ENCODE measurements around the gene KANK4.

KANK4 gene

DNA sequence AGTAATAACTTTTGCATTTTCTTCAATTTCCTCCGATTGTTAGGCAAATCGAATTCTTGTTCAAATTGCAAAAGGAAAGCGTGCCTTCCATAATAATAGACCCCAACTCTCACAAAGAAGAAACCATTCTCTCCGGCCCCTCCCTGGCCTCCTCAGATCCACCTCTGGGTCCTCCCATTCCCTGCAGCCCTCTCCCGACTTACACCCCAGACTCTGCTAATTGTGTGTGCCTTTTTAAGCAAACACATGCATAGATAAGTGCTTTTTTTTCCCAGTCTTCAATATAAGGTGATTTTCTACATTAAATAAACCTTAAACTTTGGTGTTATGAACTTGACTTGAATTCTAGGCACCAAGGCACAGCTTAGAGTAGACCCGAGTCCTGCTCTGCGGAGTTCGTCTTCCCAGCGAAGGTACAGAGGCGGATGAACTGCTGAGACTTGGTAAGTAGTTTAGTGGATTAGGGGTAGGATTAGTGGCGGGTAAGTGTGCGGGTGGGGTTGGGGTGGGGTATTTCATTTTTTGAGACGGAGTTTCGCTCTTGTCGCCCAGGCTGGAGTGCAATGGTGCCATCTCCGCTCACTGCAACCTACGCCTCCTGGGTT, 123.0 kb downstream of the KANK4 start:
- DNase-seq = no peak

DNA sequence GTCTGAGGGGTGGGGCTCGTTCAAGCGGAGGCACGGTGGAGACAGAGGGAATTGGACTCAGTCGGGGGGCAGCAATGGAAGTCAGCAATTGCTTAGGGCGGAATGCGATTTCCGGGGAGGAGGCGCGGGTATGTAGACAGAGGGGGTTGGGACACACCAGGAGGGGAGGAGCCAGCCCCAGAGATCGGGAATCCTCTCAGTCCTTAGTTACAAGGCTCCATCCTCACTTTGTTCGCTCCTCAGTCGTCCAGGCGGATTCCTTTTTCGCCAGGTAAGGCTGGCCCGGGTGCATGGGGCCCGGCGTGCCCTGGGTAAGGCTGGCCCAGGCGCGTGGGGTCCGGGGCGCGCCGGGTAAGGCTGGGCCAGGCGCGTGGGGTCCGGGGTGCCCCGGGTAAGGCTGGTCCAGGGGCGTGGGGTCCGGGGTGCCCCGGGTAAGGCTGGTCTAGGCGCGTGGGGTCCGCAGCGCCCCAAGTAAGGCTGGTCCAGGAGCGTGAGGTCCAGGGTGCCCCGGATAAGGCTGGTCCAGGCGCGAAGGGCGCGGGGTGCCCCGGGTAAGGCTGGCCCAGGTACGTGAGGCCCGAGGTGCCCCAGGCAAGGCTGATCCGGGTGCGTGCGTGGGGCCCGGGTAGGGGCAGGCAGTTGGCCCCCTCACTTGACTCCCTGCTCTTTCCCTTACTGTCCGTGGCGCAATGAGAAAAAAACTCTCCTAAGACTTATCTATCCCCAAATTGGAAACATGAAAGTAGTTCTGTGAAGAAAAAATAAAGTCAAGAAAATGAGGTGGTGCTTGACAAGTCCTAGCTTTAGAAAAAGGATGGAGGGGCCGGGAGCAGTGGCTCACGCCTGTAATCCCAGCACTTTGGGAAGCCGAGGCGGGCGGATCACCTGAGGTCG, 124.3 kb downstream of the KANK4 start, which contains the start of gene L1TD1:
TSS of gene L1TD1 (plus strand) at position 199 of the 894 bp plus-strand sequence. CDS start 11,780 bp downstream, outside the sequence.
- no peak for DNase-seq

DNA sequence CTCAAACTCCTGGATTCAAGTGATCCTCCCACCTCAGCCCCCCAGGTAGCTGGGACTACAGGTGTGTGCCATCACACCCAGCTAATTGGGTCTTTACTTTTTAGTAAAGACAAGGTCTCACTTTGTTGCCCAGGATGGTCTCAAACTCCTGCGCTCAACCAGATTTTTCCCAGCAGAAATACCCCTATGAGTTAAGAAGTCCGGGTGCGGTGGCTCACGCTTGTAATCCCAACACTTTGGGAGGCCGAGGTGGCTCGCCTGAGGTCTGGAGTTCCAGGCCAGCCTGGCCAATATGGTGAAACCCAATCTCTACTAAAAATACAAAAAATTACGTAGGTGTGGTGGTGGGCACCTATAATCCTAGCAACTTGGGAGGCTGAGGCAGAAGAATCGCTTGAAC, 131.1 kb downstream of the KANK4 start:
- no peak for DNase-seq

DNA sequence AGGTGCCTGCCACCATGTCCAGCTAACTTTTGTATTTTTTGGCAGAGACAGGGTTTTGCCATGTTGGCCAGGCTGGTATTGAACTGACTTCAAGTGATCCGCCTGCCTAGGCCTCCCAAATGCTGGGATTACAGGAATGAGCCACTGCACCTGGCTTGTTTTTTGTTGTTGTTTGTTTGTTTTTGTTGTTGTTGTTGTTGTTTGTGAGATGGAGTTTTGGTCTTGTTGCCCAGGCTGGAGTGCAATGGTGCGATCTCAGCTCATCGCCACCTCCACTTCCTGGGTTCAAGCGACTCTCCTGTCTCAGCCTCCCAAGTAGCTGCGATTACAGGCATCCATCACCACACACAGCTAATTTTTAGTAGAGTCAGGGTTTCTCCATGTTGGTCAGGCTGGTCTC, 131.7 kb downstream of the KANK4 start:
- DNase-seq = no peak
